HG03442 (cell line): ENCODE results near the gene DNMT1.

Source experiments
- ATAC-seq: cut with Tn5 transposase; IDR thresholded peaks from one replicate; pipeline ENCODE4 v1.9.1; 2021; ENCODE audit warnings: mild to moderate bottlenecking, moderate library complexity; ENCODE audit not compliant: unreplicated experiment

DNMT1 gene

GRCh38 chr19:10115392-10116084 lies 79.2 kb downstream of the DNMT1 start:
- no peak for ATAC-seq

- no peak for ATAC-seq
Measured at GRCh38 chr19:10114651-10115391, 79.9 kb downstream of the DNMT1 start.

- no peak for ATAC-seq
Measured at GRCh38 chr19:10113964-10114650, 80.6 kb downstream of the DNMT1 start.

- no peak for ATAC-seq
Measured at GRCh38 chr19:10113592-10113963, 81.2 kb downstream of the DNMT1 start.

GRCh38 chr19:10112895-10113591 lies 81.7 kb downstream of the DNMT1 start:
- no peak for ATAC-seq

GRCh38 chr19:10112037-10112761 lies 82.6 kb downstream of the DNMT1 start:
- no peak for ATAC-seq

- ATAC-seq = no peak
Measured at GRCh38 chr19:10111405-10111811, 83.3 kb downstream of the DNMT1 start, which contains the start of gene P2RY11. TSS of gene P2RY11 (plus strand) at chr19:10111693. CDS start at chr19:10111722, 29 bp downstream.

- no peak for ATAC-seq
Measured at GRCh38 chr19:10110972-10111317, 83.8 kb downstream of the DNMT1 start.

GRCh38 chr19:10110076-10110971 lies 84.4 kb downstream of the DNMT1 start:
- no peak for ATAC-seq

- ATAC-seq = no peak
Measured at GRCh38 chr19:10109528-10109927, 85.2 kb downstream of the DNMT1 start.

- ATAC-seq = no peak
Measured at GRCh38 chr19:10107817-10108367, 86.9 kb downstream of the DNMT1 start.

- ATAC-seq = no peak
Measured at GRCh38 chr19:10107254-10107653, 87.5 kb downstream of the DNMT1 start.

GRCh38 chr19:10106100-10106936 lies 88.4 kb downstream of the DNMT1 start, which contains the start of gene PPAN:
TSS of gene PPAN (plus strand) at chr19:10106362. CDS start at chr19:10106395, 33 bp downstream.
- ATAC-seq = peak; percentile 45

GRCh38 chr19:10105509-10106099 lies 89.1 kb downstream of the DNMT1 start:
- no peak for ATAC-seq

- ATAC-seq = peak; percentile 34
Measured at GRCh38 chr19:10104665-10105508, 89.9 kb downstream of the DNMT1 start.

- ATAC-seq = no peak
Measured at GRCh38 chr19:10104130-10104513, 90.6 kb downstream of the DNMT1 start.

GRCh38 chr19:10102787-10103236 lies 91.9 kb downstream of the DNMT1 start:
- peak; percentile 31 for ATAC-seq
